ENCODE measurements around the gene BAZ1B. TPM values are rescaled to one million over a fixed set of nuclear protein-coding genes. Genes with fewer than 3 reads are reported as not detected.

The BAZ1B gene
- total and polyA plus RNA-seq, 9 of the 15 experiments (the other 6 are each of a cell fraction or from before 2014, with no cell fraction given) = 15.0 to 134 (median 79.5) TPM

- TF ChIP-seq STAT6 (CRISPR knock-in tag; IDR thresholded peaks at IDR 0.05) = no peak
- TF ChIP-seq ZNF197 (CRISPR knock-in tag; IDR thresholded peaks at IDR 0.05; ENCODE audit: low read depth) = peak; percentile 76; the same call in 1 of the 2 replicates
- TF ChIP-seq YY1 (IDR thresholded peaks at IDR 0.05; ENCODE audit: borderline replicate concordance in 1 of 3, control insufficient read depth in 1 of 3, extremely low read depth in 1 of 3, insufficient read depth in 3 of 3, insufficient read length in 1 of 3, insufficient replicate concordance in 2 of 3, low read depth in 1 of 3, low read length in 2 of 3) = peak; percentile 43 to 83 (median 80)
- no peak for TF ChIP-seq CEBPG (CRISPR knock-in tag; IDR thresholded peaks at IDR 0.05)
- TF ChIP-seq CEBPG (tag; conservative IDR thresholded peaks at IDR 0.05 in 1 of 2, IDR thresholded peaks at IDR 0.05 in 1 of 2) = no peak
- peak; percentile 19 for TF ChIP-seq POU5F1 (IDR thresholded peaks at IDR 0.05; ENCODE audit: borderline replicate concordance, low read depth, low read length, partially characterized antibody)
- no peak for TF ChIP-seq ZNF408 (CRISPR knock-in tag; IDR thresholded peaks at IDR 0.05; ENCODE audit: low read depth)
- TF ChIP-seq ZNF707 (CRISPR knock-in tag; conservative IDR thresholded peaks at IDR 0.05) = no peak
- no peak for TF ChIP-seq HMG20A (CRISPR knock-in tag; conservative IDR thresholded peaks at IDR 0.05)
- TF ChIP-seq SRSF7 (optimal IDR thresholded peaks at IDR 0.05; ENCODE audit: low read depth, low read length) = no peak
- TF ChIP-seq ZNF239 (CRISPR knock-in tag; IDR thresholded peaks at IDR 0.05) = no peak; the same call in 1 of the 2 replicates
- TF ChIP-seq NFATC3 (IDR thresholded peaks at IDR 0.05) = no peak
- TF ChIP-seq MYNN (IDR thresholded peaks at IDR 0.05) = peak; percentile 36; the same call in 1 of the 2 replicates
- no peak for TF ChIP-seq MYNN (CRISPR knock-in tag; IDR thresholded peaks at IDR 0.05)
- no peak for TF ChIP-seq ZBTB34 (CRISPR knock-in tag; IDR thresholded peaks at IDR 0.05)
- TF ChIP-seq YBX1 (IDR thresholded peaks at IDR 0.05) = no peak
- TF ChIP-seq ARHGAP35 (IDR thresholded peaks at IDR 0.05; ENCODE audit: partially characterized antibody) = no peak
- TF ChIP-seq ZBTB43 (CRISPR knock-in tag; IDR thresholded peaks at IDR 0.05) = no peak
- TF ChIP-seq ZFX (CRISPR knock-in tag; IDR thresholded peaks at IDR 0.05) = peak; percentile 57; the same call in 1 of the 2 replicates
- TF ChIP-seq ZNF23 (CRISPR knock-in tag; IDR thresholded peaks at IDR 0.05) = peak; percentile 41; the same call in 1 of the 2 replicates
- no peak for TF ChIP-seq TRIM28 (IDR thresholded peaks at IDR 0.05)
- TF ChIP-seq POLR2AphosphoS5 (IDR thresholded peaks at IDR 0.05; ENCODE audit: control insufficient read depth, insufficient read depth, low read depth, low read length) = 0 out of 2 replicates have a peak, but pooled peaks have one; percentile 31
- no peak for TF ChIP-seq ARID1B (IDR thresholded peaks at IDR 0.05)
Measured at GRCh38 chr7:73557397-73558257, 35.5 kb upstream of the BAZ1B start, which contains the start of gene BCL7B (continued).
